ENCODE results near the gene PLEKHG1.

- TF ChIP-seq POLR2A (IDR thresholded peaks at IDR 0.05) (no peak), CTCF (IDR thresholded peaks at IDR 0.05) (no peak)
These were observed 6.6 kb upstream of the PLEKHG1 start for GRCh38 chr6:150593119-150593518.

Data from thyroid gland (tissue), 4 donors.